GM18867 (cell line): ENCODE results near the gene CHERP.

Source experiments
- ATAC-seq: cut with Tn5 transposase; IDR thresholded peaks from one replicate; pipeline ENCODE4 v1.9.1; 2021; ENCODE audit warnings: mild to moderate bottlenecking, moderate library complexity; ENCODE audit not compliant: unreplicated experiment

CHERP gene

GRCh38 chr19:16542045-16542909 lies at the start of gene CHERP:
CHERP (minus strand) TSS chr19:16542437; CDS start chr19:16542378, 59 bp downstream.
- peak; percentile 72 for ATAC-seq

GRCh38 chr19:16590876-16591802 lies 48.9 kb upstream of the CHERP start:
- ATAC-seq, result no peak

DNA sequence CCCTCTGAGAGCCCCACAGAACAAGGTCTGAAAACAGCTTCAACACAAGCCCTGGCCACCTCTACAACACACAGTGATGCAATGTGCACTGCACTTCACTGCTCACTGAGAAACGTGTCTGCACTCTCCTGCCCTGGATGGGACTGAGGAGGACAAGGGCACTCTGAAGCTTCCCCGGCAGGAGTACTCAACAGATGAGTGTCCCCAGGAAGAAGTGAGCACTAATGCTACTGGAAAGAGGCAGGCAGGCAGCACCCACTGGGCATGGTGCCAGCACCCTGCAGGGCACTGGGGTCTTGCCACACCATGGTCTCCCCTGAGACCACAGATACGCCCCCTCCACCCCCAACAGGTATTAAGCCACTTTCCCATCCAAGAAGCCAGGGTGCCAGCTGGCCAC lies 47.7 kb upstream of the CHERP start:
- no peak for ATAC-seq

GRCh38 chr19:16588824-16589577 lies 46.8 kb upstream of the CHERP start:
- no peak for ATAC-seq

DNA sequence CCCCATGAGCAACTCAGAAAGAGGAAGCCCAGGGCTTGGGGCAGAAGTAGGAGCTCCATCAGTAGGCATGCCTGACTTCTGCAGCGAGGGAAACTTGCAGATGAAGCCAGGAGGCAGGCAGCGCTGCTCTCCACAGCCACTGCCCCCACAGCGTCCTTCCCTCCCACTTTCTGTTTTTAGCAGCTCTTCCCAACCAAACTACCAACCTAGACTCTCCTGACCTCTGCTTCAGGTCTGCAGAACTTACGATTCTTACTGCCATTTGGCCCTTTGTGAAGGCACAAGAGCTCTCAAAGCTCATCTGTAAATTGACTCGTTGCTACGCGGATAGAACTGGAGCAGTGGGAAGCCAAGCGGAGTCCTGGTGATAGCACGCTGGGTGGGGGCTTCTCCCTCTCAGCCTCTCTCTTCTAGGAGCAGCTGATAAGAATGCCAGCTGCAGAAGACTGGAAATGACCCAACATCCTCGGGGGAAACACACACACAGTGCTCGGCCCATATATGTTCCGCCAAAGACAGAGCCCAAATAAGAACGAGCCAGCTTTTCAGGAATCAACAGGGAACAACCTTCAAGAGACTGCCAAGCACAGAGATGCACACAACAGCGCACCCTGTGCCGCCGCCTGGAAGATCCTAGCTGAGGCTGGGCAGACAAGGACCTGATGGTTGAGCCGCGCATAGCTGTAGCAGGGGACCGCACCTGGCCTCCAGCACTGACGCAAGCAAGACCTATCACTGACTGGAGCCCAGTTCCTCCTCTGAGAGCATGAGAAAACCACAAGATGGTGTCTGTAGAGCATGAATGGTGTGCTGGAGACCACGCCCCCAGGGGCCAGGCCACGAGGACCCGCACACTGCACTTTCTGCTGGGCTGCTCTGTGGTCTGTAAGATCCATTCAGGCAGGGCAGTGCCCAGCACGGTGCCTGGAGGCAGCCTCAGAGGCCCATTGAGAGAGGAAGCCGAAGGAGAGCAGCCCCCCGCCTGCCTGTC lies 45.9 kb upstream of the CHERP start:
- peak; percentile 38 for ATAC-seq

- ATAC-seq, result no peak
Observed at GRCh38 chr19:16586991-16587832, 45.0 kb upstream of the CHERP start.

GRCh38 chr19:16586477-16586871 lies 44.2 kb upstream of the CHERP start:
- no peak for ATAC-seq

GRCh38 chr19:16585808-16586476 lies 43.7 kb upstream of the CHERP start:
- peak; percentile 30 for ATAC-seq

DNA sequence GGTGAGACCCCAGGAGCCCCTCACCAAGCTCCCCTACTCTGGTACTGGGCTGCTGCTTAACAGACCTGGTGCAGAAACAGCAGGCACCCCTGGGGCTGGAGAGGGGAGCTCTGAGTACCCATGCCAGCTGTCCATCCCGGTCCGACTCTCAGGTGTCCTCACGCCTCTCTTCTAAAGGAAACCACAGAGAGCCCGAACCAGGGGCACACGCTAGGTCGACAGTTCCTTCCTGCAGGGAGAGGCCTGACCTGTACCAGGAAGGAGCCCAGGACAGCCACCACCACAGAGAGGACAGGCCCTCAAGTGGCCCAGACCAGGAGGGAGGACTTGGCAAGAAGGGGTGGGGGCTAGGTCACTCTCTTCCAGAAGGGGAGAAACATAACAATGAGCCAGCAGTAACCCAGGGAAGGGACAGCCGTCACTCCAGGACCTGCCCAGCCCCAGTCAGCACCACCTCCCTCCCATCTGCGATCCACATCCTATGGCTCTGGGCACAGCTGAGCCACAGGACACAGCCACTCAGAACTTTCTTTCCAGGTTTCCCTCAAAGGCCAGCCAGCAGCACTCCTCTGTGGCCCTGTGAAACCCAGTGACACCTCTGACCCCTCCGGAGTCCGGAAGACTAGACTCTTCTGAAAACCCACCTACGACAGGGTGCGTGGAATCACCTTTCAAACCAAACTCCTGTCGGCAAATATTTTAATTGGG lies 43.0 kb upstream of the CHERP start:
- no peak for ATAC-seq

- peak; percentile 67 for ATAC-seq
Observed at GRCh38 chr19:16584248-16585093, 42.2 kb upstream of the CHERP start.

DNA sequence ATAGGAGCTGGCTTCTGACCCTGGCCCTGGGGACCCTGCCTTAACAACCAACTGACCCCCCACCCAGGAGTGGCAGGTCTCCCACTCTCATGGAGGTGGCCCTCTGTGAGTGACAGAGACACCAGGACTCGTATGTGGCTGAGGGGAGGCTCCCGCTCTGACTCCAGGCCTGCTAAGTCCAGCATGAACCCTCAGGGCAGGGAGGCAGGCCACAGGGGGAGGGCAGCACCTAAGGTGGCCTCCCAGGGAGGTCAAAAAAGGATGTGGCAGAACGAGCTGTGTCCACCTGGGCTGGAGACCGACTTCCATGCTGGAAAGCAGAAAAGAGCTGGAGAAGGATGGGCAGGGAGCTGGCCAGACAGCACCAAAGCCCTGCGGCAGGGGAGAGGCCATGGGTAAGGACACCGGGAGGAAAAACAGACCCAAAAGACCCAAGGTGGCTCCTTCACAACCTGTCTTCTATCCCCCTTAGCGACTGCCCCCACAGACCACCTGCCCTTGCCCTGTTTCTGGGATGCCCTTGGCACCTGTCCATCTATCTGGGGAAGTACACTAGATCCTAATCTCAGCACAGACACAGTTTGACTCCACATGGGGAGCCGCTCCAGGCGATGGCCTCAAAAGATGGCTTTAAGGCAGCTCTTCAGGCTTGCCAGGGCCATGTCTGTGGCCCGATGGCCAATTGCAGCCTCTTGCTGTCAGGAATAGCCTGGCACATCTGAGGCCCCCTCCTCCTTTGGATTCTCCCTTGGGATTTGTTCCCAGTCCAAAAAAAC lies 40.4 kb upstream of the CHERP start:
- no peak for ATAC-seq

DNA sequence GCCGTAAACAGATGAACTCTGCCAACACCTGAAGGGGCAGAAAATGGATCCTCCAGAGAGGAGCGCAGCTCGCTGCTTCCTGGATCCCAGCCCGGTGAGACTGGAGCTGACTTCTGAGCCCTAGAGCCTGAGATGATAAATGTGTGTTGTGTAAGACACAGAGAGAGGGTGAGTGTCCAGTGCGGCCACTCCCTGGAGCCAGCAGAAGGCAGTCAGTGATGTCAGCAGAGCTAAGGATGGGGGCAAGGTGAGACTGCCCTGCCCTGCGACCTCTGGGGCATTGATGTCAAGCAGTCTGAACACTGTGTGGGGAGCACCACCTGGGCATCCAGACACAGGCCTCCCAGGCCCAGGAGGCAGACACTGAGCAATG lies 39.7 kb upstream of the CHERP start:
- ATAC-seq, result no peak

GRCh38 chr19:16581145-16581970 lies 39.1 kb upstream of the CHERP start:
- ATAC-seq, result no peak

GRCh38 chr19:16579381-16579780 lies 37.1 kb upstream of the CHERP start:
- no peak for ATAC-seq

DNA sequence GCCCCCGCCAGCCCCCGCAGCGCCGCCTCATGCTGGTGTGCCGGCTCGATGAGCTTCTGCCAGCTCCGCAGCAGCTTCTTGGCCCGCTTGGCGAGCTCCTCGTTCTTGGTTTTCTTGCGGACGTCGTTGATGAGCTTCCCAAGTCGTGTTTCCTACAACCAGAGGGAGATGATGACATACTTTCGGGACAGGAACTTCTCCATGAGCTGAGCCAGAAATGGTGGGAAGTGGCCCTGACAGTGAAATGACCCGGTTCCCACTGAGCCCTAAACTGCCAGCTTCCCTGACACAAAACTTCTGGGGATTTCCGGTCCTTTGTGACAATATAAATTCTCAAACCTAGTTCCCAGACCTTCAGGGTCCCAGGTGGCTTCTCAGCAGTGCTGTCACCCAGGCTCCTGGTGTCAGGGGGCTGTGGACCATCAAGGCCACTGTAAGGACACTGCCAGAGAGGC lies 35.3 kb upstream of the CHERP start:
- ATAC-seq, result no peak
